ENCODE results near the gene LIMA1. TPM values are rescaled to one million over a fixed set of nuclear protein-coding genes. Genes with fewer than 3 reads are reported as not detected.
"Not testable (repeated sequence)": the region's sequence is repeated elsewhere in the genome, so short reads cannot be mapped to it uniquely, and the experiment has no call there.

The LIMA1 gene
- total RNA-seq, 1 experiment from 2014 or later, result 116 TPM

- H3K9me3 ChIP-seq, result no peaks in the 10 kb centered on the region
- H3K27me3 ChIP-seq, result no peaks in the 10 kb centered on the region
- H3K36me3 ChIP-seq, result no peaks in the 10 kb centered on the region; the same call in 1 of the 2 replicates
- no peak for DNase-seq
- no peak overlapping the region for H3K4me3 ChIP-seq
Measured at GRCh38 chr12:50297996-50298395, 14.7 kb upstream of the LIMA1 start.

- no peak for DNase-seq
- H3K36me3 ChIP-seq, result no peaks in the 10 kb centered on the region; the same call in 1 of the 2 replicates
- no peaks in the 10 kb centered on the region for H3K27me3 ChIP-seq
- no peak overlapping the region for H3K4me3 ChIP-seq
- H3K9me3 ChIP-seq, result peaks cover 2% of the 10 kb centered on the region
Measured at GRCh38 chr12:50297027-50297426, 13.7 kb upstream of the LIMA1 start.

GRCh38 chr12:50296554-50296953 is 13.2 kb upstream of the LIMA1 start:
- Histone ChIP-seq H3K36me3 (no peaks in the 10 kb centered on the region; the same call in 1 of the 2 replicates), H3K27me3 (no peaks in the 10 kb centered on the region), H3K4me3 (no peak overlapping the region), H3K9me3 (peaks cover 6% of the 10 kb centered on the region)
- DNase-seq, result no peak

- no peak overlapping the region for H3K4me3 ChIP-seq
- no peaks in the 10 kb centered on the region for H3K36me3 ChIP-seq
- H3K27me3 ChIP-seq, result no peaks in the 10 kb centered on the region
- DNase-seq, result no peak
- H3K9me3 ChIP-seq, result peaks cover 13% of the 10 kb centered on the region
Measured at GRCh38 chr12:50291377-50291776, 8.1 kb upstream of the LIMA1 start.

- H3K4me3 ChIP-seq, H3K27me3 ChIP-seq, H3K36me3 ChIP-seq, DNase-seq: not testable (repeated sequence)
- H3K9me3 ChIP-seq, result peaks cover 13% of the 10 kb centered on the region
Measured at GRCh38 chr12:50290692-50291091, 7.4 kb upstream of the LIMA1 start.

- Histone ChIP-seq H3K4me3 (no peak overlapping the region), H3K9me3 (peaks cover 13% of the 10 kb centered on the region)
- no peak for DNase-seq
Measured at GRCh38 chr12:50287271-50287670, 4.0 kb upstream of the LIMA1 start.

GRCh38 chr12:50285253-50285652 is 1.9 kb upstream of the LIMA1 start:
- Histone ChIP-seq H3K27me3 (no peaks in the 10 kb centered on the region), H3K36me3 (no peaks in the 10 kb centered on the region), H3K9me3 (no peaks in the 10 kb centered on the region; the same call in 1 of the 2 replicates), H3K4me3 (no peak overlapping the region)
- DNase-seq, result no peak

More at GRCh38 chr12:50287271-50287670, 4.0 kb upstream of the LIMA1 start:
- Histone ChIP-seq H3K36me3 (no peaks in the 10 kb centered on the region), H3K27me3 (no peaks in the 10 kb centered on the region)

- H3K36me3 ChIP-seq, result no peaks in the 10 kb centered on the region
- peak; percentile 8 for DNase-seq
- no peaks in the 10 kb centered on the region for H3K27me3 ChIP-seq
- H3K9me3 ChIP-seq, result no peaks in the 10 kb centered on the region
- H3K4me3 ChIP-seq, result peak overlapping the region; percentile 62
Measured at GRCh38 chr12:50282721-50283228, 545 bp downstream of the LIMA1 start.

- no peaks in the 10 kb centered on the region for H3K36me3 ChIP-seq
- no peaks in the 10 kb centered on the region for H3K9me3 ChIP-seq
- no peak for DNase-seq
- no peaks in the 10 kb centered on the region for H3K27me3 ChIP-seq
- H3K4me3 ChIP-seq, result no peak overlapping the region
Measured at GRCh38 chr12:50279501-50279900, 3.8 kb downstream of the LIMA1 start.

- H3K4me3 ChIP-seq, result no peak overlapping the region
- no peaks in the 10 kb centered on the region for H3K27me3 ChIP-seq
- DNase-seq, result no peak
- H3K36me3 ChIP-seq, result no peaks in the 10 kb centered on the region
- no peaks in the 10 kb centered on the region for H3K9me3 ChIP-seq
Measured at GRCh38 chr12:50276912-50277671, 6.2 kb downstream of the LIMA1 start.

- no peak for DNase-seq
- Histone ChIP-seq H3K9me3 (no peaks in the 10 kb centered on the region), H3K4me3 (no peak overlapping the region), H3K36me3 (no peaks in the 10 kb centered on the region), H3K27me3 (no peaks in the 10 kb centered on the region)
Measured at GRCh38 chr12:50276068-50276467, 7.3 kb downstream of the LIMA1 start.

GRCh38 chr12:50275556-50275955 is 7.8 kb downstream of the LIMA1 start:
- DNase-seq, result no peak
- H3K9me3 ChIP-seq, result no peaks in the 10 kb centered on the region
- no peaks in the 10 kb centered on the region for H3K27me3 ChIP-seq
- H3K36me3 ChIP-seq, result no peaks in the 10 kb centered on the region
- no peak overlapping the region for H3K4me3 ChIP-seq

- H3K36me3 ChIP-seq, H3K4me3 ChIP-seq, H3K27me3 ChIP-seq, DNase-seq, H3K9me3 ChIP-seq: not testable (repeated sequence)
Measured at GRCh38 chr12:50275127-50275526, 8.2 kb downstream of the LIMA1 start.

GRCh38 chr12:50271724-50272247 is 11.5 kb downstream of the LIMA1 start:
- DNase-seq, result no peak
- no peak overlapping the region for H3K4me3 ChIP-seq
- H3K9me3 ChIP-seq, result no peaks in the 10 kb centered on the region
- H3K27me3 ChIP-seq, result no peaks in the 10 kb centered on the region
- no peaks in the 10 kb centered on the region for H3K36me3 ChIP-seq

GRCh38 chr12:50268482-50268881 is 14.8 kb downstream of the LIMA1 start:
- Histone ChIP-seq H3K4me3 (no peak overlapping the region), H3K36me3 (no peaks in the 10 kb centered on the region), H3K9me3 (no peaks in the 10 kb centered on the region), H3K27me3 (no peaks in the 10 kb centered on the region)
- no peak for DNase-seq

- H3K27me3 ChIP-seq, result no peaks in the 10 kb centered on the region
- no peaks in the 10 kb centered on the region for H3K9me3 ChIP-seq
- no peak overlapping the region for H3K4me3 ChIP-seq
- DNase-seq, result no peak
- no peaks in the 10 kb centered on the region for H3K36me3 ChIP-seq
Measured at GRCh38 chr12:50265770-50266524, 17.4 kb downstream of the LIMA1 start.

GRCh38 chr12:50263832-50264231 is 19.5 kb downstream of the LIMA1 start:
- no peaks in the 10 kb centered on the region for H3K36me3 ChIP-seq
- no peak overlapping the region for H3K4me3 ChIP-seq

More at GRCh38 chr12:50263832-50264231, 19.5 kb downstream of the LIMA1 start:
- Histone ChIP-seq H3K27me3 (no peaks in the 10 kb centered on the region), H3K9me3 (no peaks in the 10 kb centered on the region)
- DNase-seq, result no peak

All from MG63 (cell line).